Ovary (tissue), 9 donors: Measurements from ENCODE around the gene PRKCH. TPM values are rescaled to one million over a fixed set of nuclear protein-coding genes. Genes with fewer than 3 reads are reported as not detected.

Experiments used
- DNase-seq, 5 donors: peaks; one replicate each; pipeline ENCODE4 v3.0.0-alpha.2; 2019 to 2020
- H3K27ac ChIP-seq, 2 donors: fragments of 200-600 bp; one replicate each; pipeline versions ENCODE4 v1.5.1 to v1.8.0; 2019 to 2022
- H3K27me3 ChIP-seq: fragments of 200-600 bp; one replicate; pipeline ENCODE4 v1.8.0; 2022
- H3K36me3 ChIP-seq: fragments of 200-600 bp; sonication (generic); one replicate; pipeline ENCODE4 v1.5.1; 2019
- H3K4me1 ChIP-seq: one replicate; pipeline ENCODE4 v1.8.1; 2013; ENCODE audit warnings: mild to moderate bottlenecking, moderate library complexity; ENCODE audit not compliant: insufficient read depth
- H3K4me3 ChIP-seq: fragments of 200-600 bp; sonication (generic); one replicate; pipeline ENCODE4 v1.5.1; 2017
- H3K9me3 ChIP-seq, 2 donors: fragments of 200-600 bp in 1 of 2; sonication (generic) in 1 of 2; one replicate each; pipeline versions ENCODE4 v1.5.1 to v1.8.1; 2013 to 2019; ENCODE audit warnings: mild to moderate bottlenecking in 1 of 2, moderate library complexity in 1 of 2
- EP300 ChIP-seq: sonication (generic); formaldehyde crosslinking; IDR thresholded peaks from one replicate; pipeline ENCODE4 v1.6.1; 2017; ENCODE audit warnings: antibody characterized with exemption
- POLR2A ChIP-seq: fragments of 450-650 bp; IDR thresholded peaks from one replicate; pipeline ENCODE4 v1.6.1; 2017; ENCODE audit warnings: antibody characterized with exemption, mild to moderate bottlenecking, moderate library complexity
- whole genome bisulfite sequencing, 3 donors: extraction: QIAGEN DNeasy Blood & Tissue Kit in 1 of 3; methylation state at CpG; one replicate each; pipeline versions ENCODE4 v1.1.5 to v1.1.7; 2013 to 2017; 5-methylcytosine and 5-hydroxymethylcytosine counted together
- intact Hi-C, 4 donors: fragments of 100-400 bp; cut with DNase I; formaldehyde crosslinking; loops; one replicate each; pipeline versions ENCODE4 v1.11.0 to v1.15.1; 2022 to 2023
- polyA plus RNA-seq, 2 donors: library from polyadenylated mRNA; stranded (reverse); fragments of 200-250 nt in 1 of 2; fragments of 350-450 nt in 1 of 2; fragmentation: Illumina TruSeq in 1 of 2; extraction: RNeasy Lipid Tissue Mini Kit (QIAGEN cat#74804) in 1 of 2; gene quantifications; one replicate each; pipeline ENCODE4 v1.2.3, GENCODE V29; 2013 to 2014
- total RNA-seq, 7 donors: library from RNA; depleted of rRNA in 2 of 7; stranded (reverse); fragments of >200 nt in 2 of 7; fragmentation: NEBNext Ultra II Directional in 3 of 7; extraction: Animal tissue kit (Norgen Biotek cat#: 25700) in 3 of 7; gene quantifications; one replicate each; pipeline versions ENCODE4 v1.1.0 to v1.2.4, GENCODE V29; 2016 to 2023
- TF ChIP-seq, protein P1 (sequence below), 3 donors: fragments of 450-650 bp in 2 of 3; fragments of 200-600 bp in 1 of 3; IDR thresholded peaks; one replicate each; pipeline versions ENCODE4 v1.5.1 to v1.8.0; 2016 to 2022; ENCODE audit warnings: antibody characterized with exemption in 3 of 3, mild to moderate bottlenecking in 1 of 3
- donor health status: DM: no; HTN: no; CAD: no; lungs with moderate emphysema.
- donor health status: DM: no; HTN: no; CAD: no.
- donor health status: Bipolar disorder and iron deficiency.
- donor health status: DM: yes; HTN: yes; CAD: no.
- donor health status: DM: no; HTN: no; CAD: no.
- donor health status: DM: yes; HTN: yes; CAD: no.

The PRKCH gene
- total and polyA plus RNA-seq, 9 donors: 8.4 to 47.6 (median 15.9) TPM

DNA sequence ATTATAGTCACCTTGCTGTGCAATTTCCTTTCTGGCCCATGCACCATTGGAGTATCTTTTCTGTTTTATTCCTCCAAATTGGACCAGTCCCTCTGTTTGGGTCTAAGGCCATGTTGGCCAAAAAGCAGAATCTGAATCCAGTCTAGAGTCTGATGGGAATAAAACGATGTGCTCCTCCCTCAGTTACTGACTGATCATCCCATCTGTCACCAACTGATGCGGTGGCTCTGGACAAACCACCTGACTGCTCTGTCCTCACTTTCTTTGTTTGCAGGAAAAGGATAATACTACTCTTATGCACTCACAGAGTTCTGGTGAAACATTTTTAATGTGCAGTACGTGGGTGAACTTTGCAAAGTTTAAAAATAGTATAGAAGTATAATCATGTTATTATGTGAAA, 253.7 kb downstream of the PRKCH start:
- H3K27me3 ChIP-seq: no peaks in the 10 kb centered on the region
- peaks cover 8% of the 10 kb centered on the region for H3K4me1 ChIP-seq
- H3K27ac ChIP-seq: no peak overlapping the region
- no peak for DNase-seq
- H3K36me3 ChIP-seq: no peaks in the 10 kb centered on the region
- intact Hi-C loops: loop anchor here in 1 of 4 donors (10.0 kb wide), 1 partner anchor 90 kb away; no protein-coding TSS in a partner anchor
- H3K9me3 ChIP-seq: no peaks in the 10 kb centered on the region
- TF ChIP-seq EP300 (no peak), POLR2A (no peak)
- TF ChIP-seq, protein P1, sequence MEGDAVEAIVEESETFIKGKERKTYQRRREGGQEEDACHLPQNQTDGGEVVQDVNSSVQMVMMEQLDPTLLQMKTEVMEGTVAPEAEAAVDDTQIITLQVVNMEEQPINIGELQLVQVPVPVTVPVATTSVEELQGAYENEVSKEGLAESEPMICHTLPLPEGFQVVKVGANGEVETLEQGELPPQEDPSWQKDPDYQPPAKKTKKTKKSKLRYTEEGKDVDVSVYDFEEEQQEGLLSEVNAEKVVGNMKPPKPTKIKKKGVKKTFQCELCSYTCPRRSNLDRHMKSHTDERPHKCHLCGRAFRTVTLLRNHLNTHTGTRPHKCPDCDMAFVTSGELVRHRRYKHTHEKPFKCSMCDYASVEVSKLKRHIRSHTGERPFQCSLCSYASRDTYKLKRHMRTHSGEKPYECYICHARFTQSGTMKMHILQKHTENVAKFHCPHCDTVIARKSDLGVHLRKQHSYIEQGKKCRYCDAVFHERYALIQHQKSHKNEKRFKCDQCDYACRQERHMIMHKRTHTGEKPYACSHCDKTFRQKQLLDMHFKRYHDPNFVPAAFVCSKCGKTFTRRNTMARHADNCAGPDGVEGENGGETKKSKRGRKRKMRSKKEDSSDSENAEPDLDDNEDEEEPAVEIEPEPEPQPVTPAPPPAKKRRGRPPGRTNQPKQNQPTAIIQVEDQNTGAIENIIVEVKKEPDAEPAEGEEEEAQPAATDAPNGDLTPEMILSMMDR (IDR thresholded peaks at IDR 0.05): no peak
- 90 to 94% (median 93%) methylated on average over 3 of the region's 3 CpGs for WGBS, 3 donors
- no peak overlapping the region for H3K4me3 ChIP-seq

- TF ChIP-seq, protein P1 (IDR thresholded peaks at IDR 0.05): no peak
- no peak for TF ChIP-seq EP300
- no peak overlapping the region for H3K27ac ChIP-seq
Observed at GRCh38 chr14:61575551-61576150, 254.3 kb downstream of the PRKCH start.

GRCh38 chr14:61577506-61577931, 256.1 kb downstream of the PRKCH start:
- intact Hi-C loops: loop anchor here in 1 of 4 donors (10.0 kb wide), 1 partner anchor 93 kb away; no protein-coding TSS in a partner anchor
- Histone ChIP-seq H3K36me3 (no peaks in the 10 kb centered on the region), H3K27ac (no peak overlapping the region), H3K4me3 (no peak overlapping the region), H3K9me3 (no peaks in the 10 kb centered on the region), H3K27me3 (no peaks in the 10 kb centered on the region), H3K4me1 (peaks cover 8% of the 10 kb centered on the region)
- no peak for DNase-seq
- TF ChIP-seq, protein P1 (IDR thresholded peaks at IDR 0.05): no peak
- TF ChIP-seq POLR2A: no peak
- no peak for TF ChIP-seq EP300
- WGBS, 3 donors: 89 to 94% (median 94%) methylated on average over 2 of the region's 2 CpGs

More at GRCh38 chr14:61575551-61576150, 254.3 kb downstream of the PRKCH start:
- no peaks in the 10 kb centered on the region for H3K9me3 ChIP-seq
- H3K36me3 ChIP-seq: no peaks in the 10 kb centered on the region
- intact Hi-C loops: loop anchor here in 1 of 4 donors (10.0 kb wide), 1 partner anchor 91 kb away; no protein-coding TSS in a partner anchor
- no peak for DNase-seq
- WGBS, 3 donors: 89 to 92% (median 91%) methylated on average over 6 of the region's 6 CpGs
- H3K4me1 ChIP-seq: peaks cover 8% of the 10 kb centered on the region
- H3K27me3 ChIP-seq: no peaks in the 10 kb centered on the region
- H3K4me3 ChIP-seq: no peak overlapping the region

GRCh38 chr14:61578745-61579144, 257.4 kb downstream of the PRKCH start:
- Histone ChIP-seq H3K4me1 (peaks cover 4% of the 10 kb centered on the region), H3K27ac (no peak overlapping the region), H3K27me3 (no peaks in the 10 kb centered on the region), H3K36me3 (no peaks in the 10 kb centered on the region), H3K4me3 (no peak overlapping the region), H3K9me3 (no peaks in the 10 kb centered on the region)
- TF ChIP-seq EP300: no peak
- TF ChIP-seq, protein P1 (IDR thresholded peaks at IDR 0.05): no peak
- TF ChIP-seq POLR2A: no peak
- WGBS, 3 donors: 83 to 91% (median 85%) methylated on average over 2 of the region's 2 CpGs
- no peak for DNase-seq
- intact Hi-C loops: loop anchor here in 1 of 4 donors (10.0 kb wide), 1 partner anchor 94 kb away; no protein-coding TSS in a partner anchor
